ENCODE data around the gene BICC1.

- no peak for TF ChIP-seq POLR2A (IDR thresholded peaks at IDR 0.05)
- TF ChIP-seq CTCF (IDR thresholded peaks at IDR 0.05 in 4 of 5, conservative IDR thresholded peaks at IDR 0.05 in 1 of 5), result no peak
Measured at GRCh38 chr10:58723966-58724365, 211.3 kb downstream of the BICC1 start.
